HFF-Myc (cell line): Measurements from ENCODE around the gene ADGRF1.

Source experiments
- DNase-seq: peaks from one replicate; pipeline ENCODE4 v3.0.0-alpha.2; 2011; ENCODE audit warnings: low read depth; ENCODE audit errors: extremely low read depth
- H3K4me3 ChIP-seq: replicated peaks from 2 replicates; pipeline ENCODE4 v1.5.1; 2011; ENCODE audit warnings: low read depth, mild to moderate bottlenecking, control low read depth, low read length
- TF ChIP-seq, protein P1 (sequence below): IDR thresholded peaks from 2 replicates; pipeline ENCODE4 v1.5.1; 2012; ENCODE audit warnings: mild to moderate bottlenecking, low read depth, low read length, control low read depth; ENCODE audit errors: missing control alignments

The ADGRF1 gene

DNA sequence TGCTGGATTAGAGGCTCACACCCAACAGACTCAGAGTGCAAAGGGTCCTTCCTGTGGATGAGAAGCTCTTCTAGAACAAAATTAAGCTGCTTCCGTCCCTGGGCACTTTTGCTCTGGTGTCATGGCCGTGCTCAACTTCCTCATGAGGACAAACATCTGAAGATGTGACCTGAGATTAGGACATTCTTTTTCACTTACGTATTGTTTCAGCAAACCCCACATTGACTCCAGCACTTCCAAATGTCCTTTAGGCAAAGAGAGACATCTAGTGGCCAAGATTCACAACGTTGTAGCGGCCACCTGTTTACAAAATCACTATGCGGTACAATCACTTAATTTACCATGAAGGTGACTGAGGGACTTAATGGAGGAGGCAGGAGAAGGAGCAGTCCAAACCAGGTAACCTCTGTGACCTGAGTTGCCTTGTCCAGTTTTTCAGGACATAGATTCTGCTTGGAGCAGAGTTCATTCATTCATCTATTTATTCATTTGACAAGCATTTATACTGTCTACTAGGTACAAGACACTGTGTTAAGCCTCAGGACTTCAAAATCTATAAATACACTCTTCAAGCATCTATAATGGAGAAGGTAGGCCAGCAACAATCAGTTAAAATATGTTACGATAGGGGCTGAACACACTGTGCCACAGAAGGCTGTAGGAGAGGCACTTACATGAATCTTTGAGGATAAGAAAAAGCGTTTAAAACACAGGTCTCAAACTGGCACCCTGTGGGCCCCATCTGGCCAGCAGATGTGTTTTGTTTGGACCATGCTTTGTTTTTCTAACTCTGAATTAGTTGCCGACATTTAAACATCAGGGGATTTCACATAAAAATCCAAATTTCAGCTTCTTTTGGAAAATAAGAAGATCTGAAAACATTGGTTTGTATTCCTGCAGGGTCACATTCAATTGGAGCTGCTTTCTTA lies 5.6 kb upstream of the ADGRF1 start:
- TF ChIP-seq, protein P1, sequence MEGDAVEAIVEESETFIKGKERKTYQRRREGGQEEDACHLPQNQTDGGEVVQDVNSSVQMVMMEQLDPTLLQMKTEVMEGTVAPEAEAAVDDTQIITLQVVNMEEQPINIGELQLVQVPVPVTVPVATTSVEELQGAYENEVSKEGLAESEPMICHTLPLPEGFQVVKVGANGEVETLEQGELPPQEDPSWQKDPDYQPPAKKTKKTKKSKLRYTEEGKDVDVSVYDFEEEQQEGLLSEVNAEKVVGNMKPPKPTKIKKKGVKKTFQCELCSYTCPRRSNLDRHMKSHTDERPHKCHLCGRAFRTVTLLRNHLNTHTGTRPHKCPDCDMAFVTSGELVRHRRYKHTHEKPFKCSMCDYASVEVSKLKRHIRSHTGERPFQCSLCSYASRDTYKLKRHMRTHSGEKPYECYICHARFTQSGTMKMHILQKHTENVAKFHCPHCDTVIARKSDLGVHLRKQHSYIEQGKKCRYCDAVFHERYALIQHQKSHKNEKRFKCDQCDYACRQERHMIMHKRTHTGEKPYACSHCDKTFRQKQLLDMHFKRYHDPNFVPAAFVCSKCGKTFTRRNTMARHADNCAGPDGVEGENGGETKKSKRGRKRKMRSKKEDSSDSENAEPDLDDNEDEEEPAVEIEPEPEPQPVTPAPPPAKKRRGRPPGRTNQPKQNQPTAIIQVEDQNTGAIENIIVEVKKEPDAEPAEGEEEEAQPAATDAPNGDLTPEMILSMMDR, result peak; percentile 73
- peak; percentile 87 for DNase-seq
- no peak overlapping the region for H3K4me3 ChIP-seq

DNA sequence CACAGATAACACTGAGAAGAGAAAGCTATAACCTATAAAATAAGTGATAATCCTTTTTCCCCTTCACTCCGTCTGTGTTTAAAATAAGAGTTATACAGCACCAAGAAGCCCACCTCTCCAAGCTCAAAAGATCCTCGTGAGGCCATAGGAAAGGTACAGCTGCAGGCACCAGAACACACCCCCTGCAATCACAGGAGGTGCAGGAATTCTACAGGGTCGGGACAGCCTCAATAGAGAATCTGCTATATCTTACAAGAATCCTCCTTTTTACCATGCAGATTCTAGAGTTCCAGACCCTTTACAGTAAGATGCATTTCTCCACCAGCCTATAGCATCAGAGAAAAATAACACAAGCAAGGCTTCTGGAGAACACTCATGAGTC lies 5.0 kb upstream of the ADGRF1 start:
- TF ChIP-seq, protein P1, result no peak
- no peak for DNase-seq
- H3K4me3 ChIP-seq, result no peak overlapping the region

DNA sequence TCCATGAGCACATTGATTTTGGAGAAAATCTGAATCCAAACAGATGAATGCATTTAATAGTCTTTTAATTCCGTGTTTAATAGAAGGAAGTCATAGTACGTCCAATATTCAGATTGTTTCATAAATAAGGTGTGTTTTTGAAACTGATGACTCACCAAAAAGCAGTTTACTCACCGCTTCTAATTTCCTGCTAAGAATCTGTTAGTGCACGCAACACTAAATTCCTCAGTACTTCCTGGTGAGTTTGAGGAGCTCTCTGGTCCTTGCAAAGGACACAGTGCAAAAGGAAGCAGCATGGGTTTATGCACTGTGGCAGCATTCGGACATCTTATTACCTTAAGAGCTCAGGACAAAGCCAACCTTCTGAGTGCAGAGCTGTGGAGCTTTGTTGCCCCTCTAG lies 2.3 kb upstream of the ADGRF1 start:
- no peak for DNase-seq
- TF ChIP-seq, protein P1, result no peak

DNA sequence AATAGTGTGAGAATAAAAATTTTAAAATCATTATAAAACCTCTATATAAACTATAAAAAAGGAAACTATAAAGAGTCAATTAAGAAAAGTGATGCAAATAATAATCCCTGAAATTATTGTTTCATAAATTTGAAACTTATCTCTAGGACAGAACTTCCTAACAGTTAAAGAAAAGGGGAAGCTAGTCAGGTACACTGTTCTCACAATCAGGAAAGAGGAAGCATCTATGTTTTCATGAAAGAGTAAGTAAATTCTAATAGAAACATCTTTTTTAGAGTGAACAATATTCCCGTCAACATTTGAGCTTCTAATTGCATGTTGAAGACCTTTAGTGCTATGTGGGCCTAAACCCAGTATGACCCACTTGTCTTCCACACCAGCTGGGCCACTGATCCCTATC lies 1.2 kb upstream of the ADGRF1 start:
- TF ChIP-seq, protein P1, result no peak
- DNase-seq, result no peak

More for the DNA sequence above, 2.3 kb upstream of the ADGRF1 start:
- H3K4me3 ChIP-seq, result no peak overlapping the region

DNA sequence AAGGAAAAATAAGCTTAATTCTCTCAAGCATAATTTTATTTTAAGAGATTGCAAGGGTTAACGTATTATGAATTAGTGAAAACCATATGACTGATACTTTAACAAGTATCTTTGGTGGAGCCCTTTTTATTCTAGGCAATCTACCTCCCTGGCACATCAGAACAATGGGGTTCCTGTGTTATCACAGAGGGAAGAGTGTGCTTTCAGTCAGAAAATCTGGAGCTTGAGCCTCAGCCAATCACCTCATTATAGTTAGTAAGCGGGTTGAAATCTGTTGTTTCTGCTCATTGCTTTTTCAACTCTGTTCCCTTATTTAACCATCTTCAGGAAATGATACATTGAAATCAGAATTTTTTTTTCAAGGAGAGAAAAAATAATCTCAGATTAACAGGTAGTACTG lies 391 bp downstream of the ADGRF1 start:
- no peak overlapping the region for H3K4me3 ChIP-seq
- TF ChIP-seq, protein P1, result no peak
- no peak for DNase-seq

More for the DNA sequence above, 1.2 kb upstream of the ADGRF1 start:
- no peak overlapping the region for H3K4me3 ChIP-seq

DNA sequence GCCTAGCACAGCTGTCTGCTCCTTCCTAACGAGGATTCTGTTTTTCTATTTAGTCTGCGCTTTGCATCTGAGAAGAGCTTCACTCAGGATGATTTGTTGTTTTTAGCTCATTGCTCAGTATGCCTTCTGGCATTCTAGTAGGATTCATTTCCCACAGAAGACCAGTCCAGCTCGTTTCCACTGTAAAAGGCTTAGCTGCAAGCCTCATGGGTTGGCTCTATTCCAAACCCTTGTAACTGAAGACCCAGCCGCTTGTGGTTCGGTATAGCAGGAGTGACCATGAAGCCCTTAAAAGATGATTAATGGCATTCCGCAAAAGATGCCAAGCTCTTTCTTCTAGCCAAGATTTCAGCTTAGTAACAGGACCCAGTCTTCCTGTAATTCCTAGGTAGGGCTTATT lies 7.2 kb downstream of the ADGRF1 start:
- peak; percentile 80 for DNase-seq
- TF ChIP-seq, protein P1, result no peak
- H3K4me3 ChIP-seq, result no peak overlapping the region

DNA sequence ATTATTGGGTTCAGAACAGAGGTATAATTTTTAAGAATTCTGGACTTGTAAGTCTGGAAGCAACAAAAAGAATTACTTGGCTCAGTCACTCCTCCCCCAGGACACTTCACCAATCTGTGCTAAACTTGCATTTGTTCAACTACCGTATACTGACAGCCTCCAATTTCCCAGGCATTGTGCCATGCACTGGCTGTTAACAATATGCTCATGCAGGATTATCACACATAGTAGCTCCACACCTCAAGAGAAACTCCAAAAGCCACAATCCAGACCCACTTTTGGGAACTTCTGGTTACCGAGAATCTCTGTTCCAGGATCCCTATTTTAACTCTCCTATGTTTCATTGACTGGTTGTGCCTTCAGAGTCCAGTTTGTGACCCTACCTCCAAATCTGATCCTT lies 7.7 kb downstream of the ADGRF1 start:
- TF ChIP-seq, protein P1, result no peak
- DNase-seq, result no peak
- H3K4me3 ChIP-seq, result no peak overlapping the region
